Measurements from ENCODE around the gene DCTN2.
"Not testable (repeated sequence)": the region's sequence is repeated elsewhere in the genome, so short reads cannot be mapped to it uniquely, and the experiment has no call there.

DCTN2 gene

DNA sequence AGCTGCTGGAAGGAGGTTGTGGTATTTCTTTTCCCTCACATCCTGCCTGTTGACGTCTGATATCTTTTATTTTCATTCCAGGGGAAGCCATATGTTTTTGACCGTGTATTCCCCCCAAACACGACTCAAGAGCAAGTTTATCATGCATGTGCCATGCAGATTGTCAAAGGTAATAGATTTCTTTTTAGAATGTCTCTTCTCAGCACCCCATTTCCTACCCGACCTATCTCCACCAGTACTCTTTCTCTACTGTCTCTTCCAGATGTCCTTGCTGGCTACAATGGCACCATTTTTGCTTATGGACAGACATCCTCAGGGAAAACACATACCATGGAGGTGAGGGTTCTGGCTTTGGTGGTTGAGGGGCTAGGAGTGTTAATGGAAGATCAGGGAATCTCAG lies 16.4 kb upstream of the DCTN2 start:
- Histone ChIP-seq H3K4me3 (no peak overlapping the region), H3K27me3 (no peaks in the 10 kb centered on the region), H3K36me3 (no peaks in the 10 kb centered on the region)

DNA sequence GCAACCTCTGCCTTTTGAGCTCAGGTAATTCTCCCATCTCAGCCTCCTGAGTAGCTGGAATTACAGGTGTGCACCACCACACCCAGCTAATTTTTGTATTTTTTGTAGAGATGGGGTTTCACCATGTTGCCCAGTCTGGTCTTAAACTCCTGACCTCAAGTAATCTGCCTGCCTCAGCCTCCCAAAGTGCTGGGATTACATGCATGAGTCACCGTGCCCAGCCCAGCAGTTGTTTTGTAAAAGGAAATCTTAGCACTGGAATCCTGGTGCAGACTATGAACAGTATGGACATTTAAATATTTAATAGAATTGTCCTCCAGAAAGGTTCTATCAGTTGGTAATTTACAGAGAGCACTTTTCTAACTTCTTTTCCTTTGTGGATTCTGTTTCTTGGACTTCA lies 14.1 kb upstream of the DCTN2 start:
- H3K27me3 ChIP-seq, H4K20me1 ChIP-seq, H3K4me3 ChIP-seq, H3K9me3 ChIP-seq, H3K9ac ChIP-seq, H3K4me1 ChIP-seq, H3K36me3 ChIP-seq, H3K27ac ChIP-seq, H3K4me2 ChIP-seq: not testable (repeated sequence)

More for the DNA sequence above, 16.4 kb upstream of the DCTN2 start:
- no peaks in the 10 kb centered on the region for H3K4me1 ChIP-seq
- no peaks in the 10 kb centered on the region for H4K20me1 ChIP-seq
- no peak for TF ChIP-seq Cebpa-rat (IDR thresholded peaks at IDR 0.05)
- no peak overlapping the region for H3K27ac ChIP-seq
- H3K9me3 ChIP-seq, result no peaks in the 10 kb centered on the region
- no peak overlapping the region for H3K9ac ChIP-seq
- H3K4me2 ChIP-seq, result no peak overlapping the region

DNA sequence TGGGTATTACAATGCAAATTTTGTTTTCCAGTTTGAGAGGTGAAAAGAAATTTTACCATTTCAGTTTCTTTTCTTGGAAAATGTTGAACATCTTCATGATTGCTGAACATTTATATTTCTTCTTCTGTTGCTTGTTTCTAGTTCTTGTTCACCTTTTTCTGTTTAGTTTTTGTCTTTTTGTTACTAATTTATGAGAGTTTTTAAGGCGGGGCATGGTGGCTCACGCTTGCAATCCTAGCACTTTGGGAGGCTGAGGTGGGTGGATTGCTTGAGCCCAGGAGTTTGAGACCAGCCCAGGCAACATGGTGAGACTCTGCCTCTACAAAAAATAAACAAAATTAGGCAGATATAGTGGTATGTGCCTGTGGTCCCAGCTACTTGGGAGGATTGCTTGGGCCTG lies 13.5 kb upstream of the DCTN2 start:
- Histone ChIP-seq H3K36me3 (no peaks in the 10 kb centered on the region), H3K9me3 (no peaks in the 10 kb centered on the region), H3K4me1 (no peaks in the 10 kb centered on the region), H3K4me3 (no peak overlapping the region), H3K27me3 (no peaks in the 10 kb centered on the region), H3K27ac (no peak overlapping the region), H3K9ac (no peak overlapping the region), H4K20me1 (no peaks in the 10 kb centered on the region), H3K4me2 (no peak overlapping the region)
- TF ChIP-seq Cebpa-rat (IDR thresholded peaks at IDR 0.05), result no peak

DNA sequence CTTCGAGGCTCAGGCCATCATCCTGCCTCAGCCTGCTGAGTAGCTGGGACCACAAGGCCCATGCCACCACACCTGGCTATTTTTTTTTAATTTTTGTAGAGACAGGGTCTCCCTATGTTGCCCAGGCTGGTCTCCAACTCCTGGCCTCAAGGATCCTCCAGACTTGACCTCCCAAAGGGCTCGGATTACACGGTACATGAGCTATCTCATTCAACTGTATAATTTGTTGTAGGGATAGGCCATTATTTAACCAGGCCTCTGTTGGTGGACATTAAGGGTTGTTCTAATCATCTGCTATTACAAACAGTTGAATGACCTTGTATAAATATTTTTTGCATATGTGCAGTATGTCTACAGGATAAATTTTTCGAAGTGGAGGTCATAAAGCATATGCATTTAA lies 11.9 kb upstream of the DCTN2 start:
- no peaks in the 10 kb centered on the region for H3K27me3 ChIP-seq
- peaks cover 3% of the 10 kb centered on the region for H3K4me1 ChIP-seq
- H3K4me3 ChIP-seq, result no peak overlapping the region
- no peak overlapping the region for H3K27ac ChIP-seq
- H3K36me3 ChIP-seq, result no peaks in the 10 kb centered on the region
- H3K4me2 ChIP-seq, result no peak overlapping the region
- no peaks in the 10 kb centered on the region for H4K20me1 ChIP-seq
- TF ChIP-seq Cebpa-rat (IDR thresholded peaks at IDR 0.05), result no peak
- no peaks in the 10 kb centered on the region for H3K9me3 ChIP-seq
- H3K9ac ChIP-seq, result no peak overlapping the region

DNA sequence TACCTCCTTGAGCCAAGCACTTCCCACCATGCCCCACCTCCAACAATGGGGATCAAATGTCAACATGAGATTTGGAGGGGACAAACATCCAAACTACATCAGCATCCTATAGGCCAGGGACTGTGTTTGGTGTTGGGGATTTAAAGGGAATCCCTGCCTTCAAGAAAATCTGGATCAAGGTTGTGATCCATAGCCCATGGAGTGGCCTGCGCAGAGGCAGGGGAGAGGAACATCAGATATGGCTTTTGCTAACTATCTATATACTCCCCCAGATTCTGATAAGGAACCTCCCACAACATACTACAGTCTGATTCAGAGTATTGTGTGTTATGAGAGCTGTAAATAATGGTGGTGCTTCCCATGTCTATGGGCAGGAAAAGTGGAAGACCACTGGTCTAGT lies 7.9 kb upstream of the DCTN2 start:
- no peaks in the 10 kb centered on the region for H3K36me3 ChIP-seq
- H3K27me3 ChIP-seq, result peaks cover 28% of the 10 kb centered on the region
- H3K4me3 ChIP-seq, result no peak overlapping the region
- H3K27ac ChIP-seq, result no peak overlapping the region
- no peaks in the 10 kb centered on the region for H3K9me3 ChIP-seq
- no peak overlapping the region for H3K9ac ChIP-seq
- no peaks in the 10 kb centered on the region for H4K20me1 ChIP-seq
- TF ChIP-seq Cebpa-rat (IDR thresholded peaks at IDR 0.05), result no peak
- peaks cover 18% of the 10 kb centered on the region for H3K4me1 ChIP-seq
- no peak overlapping the region for H3K4me2 ChIP-seq

DNA sequence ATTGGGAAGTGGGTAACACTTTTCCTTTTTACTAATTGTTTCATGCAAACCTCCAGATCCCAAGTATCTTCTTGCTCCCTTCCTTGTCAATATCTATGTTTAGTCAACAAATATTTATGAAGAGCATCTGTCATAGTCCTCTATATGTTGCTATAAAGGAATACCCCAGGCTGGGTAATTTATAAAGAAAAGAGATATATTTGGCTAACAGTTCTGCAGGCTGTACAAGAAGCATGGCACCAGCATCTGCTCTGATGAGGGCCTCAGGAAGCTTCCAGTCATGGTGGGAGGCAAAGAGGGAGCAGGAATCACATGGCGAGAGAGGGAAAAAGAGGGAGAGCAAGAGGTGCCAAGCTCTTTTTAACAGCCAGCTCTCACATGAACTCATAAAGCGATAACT lies 7.5 kb upstream of the DCTN2 start:
- Histone ChIP-seq H3K4me2 (no peak overlapping the region), H3K36me3 (no peaks in the 10 kb centered on the region), H3K27me3 (peaks cover 32% of the 10 kb centered on the region), H3K4me1 (peaks cover 18% of the 10 kb centered on the region), H3K27ac (no peak overlapping the region), H3K9me3 (no peaks in the 10 kb centered on the region), H3K4me3 (no peak overlapping the region), H3K9ac (no peak overlapping the region), H4K20me1 (no peaks in the 10 kb centered on the region)
- no peak for TF ChIP-seq Cebpa-rat (IDR thresholded peaks at IDR 0.05)

DNA sequence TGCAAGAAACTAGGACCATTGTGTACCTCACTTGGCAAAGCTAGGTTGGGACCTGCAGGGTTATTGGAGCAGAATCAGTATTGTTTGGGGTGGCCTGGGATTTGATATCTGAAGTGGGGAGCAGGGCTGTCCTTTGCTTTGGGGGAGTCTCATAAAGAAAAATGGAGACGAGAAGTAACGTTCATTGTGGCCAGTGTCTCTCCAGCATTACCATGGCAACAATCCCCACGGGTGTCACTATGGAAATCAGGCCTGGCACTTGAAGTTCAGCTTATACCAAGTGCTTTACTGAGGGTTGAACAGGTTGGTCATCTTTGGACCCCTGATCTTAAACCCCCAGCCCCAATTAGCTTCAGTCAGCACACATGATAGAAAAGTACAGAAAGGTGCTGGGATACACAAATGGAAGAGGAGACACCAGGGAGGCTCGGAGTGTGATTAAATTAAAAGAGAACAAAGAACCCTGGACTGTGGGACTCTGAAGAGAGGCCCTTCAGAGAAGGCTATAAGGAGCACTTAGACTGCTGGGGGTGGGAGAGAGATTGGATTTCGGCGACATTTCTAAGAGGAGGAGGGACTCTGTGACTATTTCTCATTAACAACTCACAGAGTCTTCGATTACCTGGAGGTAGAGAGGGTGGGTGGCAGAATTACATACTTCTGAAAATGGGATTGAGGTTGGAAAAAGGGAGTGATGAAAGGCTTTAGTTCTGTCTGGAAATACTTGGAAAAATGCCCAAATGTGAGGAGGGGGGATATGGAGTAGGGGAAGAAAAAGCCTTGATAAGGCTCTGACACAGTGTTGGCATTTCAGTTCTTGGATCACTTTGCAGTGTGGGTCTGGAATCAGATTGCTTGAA lies 6.6 kb upstream of the DCTN2 start:
- Histone ChIP-seq H3K4me2 (peak overlapping the region; percentile 64), H3K27me3 (peaks cover 41% of the 10 kb centered on the region), H3K9me3 (no peaks in the 10 kb centered on the region), H3K27ac (no peak overlapping the region), H3K36me3 (no peaks in the 10 kb centered on the region), H3K9ac (no peak overlapping the region), H3K4me1 (peaks cover 18% of the 10 kb centered on the region), H4K20me1 (no peaks in the 10 kb centered on the region), H3K4me3 (no peak overlapping the region)
- TF ChIP-seq Cebpa-rat (IDR thresholded peaks at IDR 0.05), result no peak

DNA sequence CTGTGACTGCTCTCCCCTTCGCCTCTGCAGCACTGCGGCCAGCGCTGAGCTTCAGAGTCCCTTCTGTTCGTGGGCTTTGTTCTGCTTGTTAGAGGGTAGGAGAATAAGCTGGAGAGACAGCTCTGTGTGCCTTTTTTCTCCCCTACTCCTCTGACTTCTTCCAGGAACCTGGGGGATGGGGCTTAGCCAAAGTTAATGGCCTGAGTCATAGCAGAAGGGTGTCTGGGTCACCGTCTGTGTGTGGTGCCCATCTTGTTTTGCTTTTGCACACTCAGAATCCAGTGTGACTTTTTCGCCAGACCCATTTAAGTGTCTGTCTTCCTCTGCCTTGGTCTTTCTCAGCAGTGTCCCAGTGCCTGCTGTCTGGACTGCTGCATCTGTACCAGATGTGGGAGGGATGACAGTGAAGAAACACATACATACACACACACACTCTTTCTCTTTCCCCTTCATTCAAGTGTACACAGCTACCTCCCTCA lies 5.9 kb upstream of the DCTN2 start:
- H3K27me3 ChIP-seq, result peaks cover 48% of the 10 kb centered on the region
- no peak overlapping the region for H3K4me3 ChIP-seq
- H3K9ac ChIP-seq, result no peak overlapping the region
- H3K9me3 ChIP-seq, result no peaks in the 10 kb centered on the region
- no peak for TF ChIP-seq Cebpa-rat (IDR thresholded peaks at IDR 0.05)
- no peaks in the 10 kb centered on the region for H4K20me1 ChIP-seq
- H3K27ac ChIP-seq, result no peak overlapping the region
- H3K4me1 ChIP-seq, result peaks cover 18% of the 10 kb centered on the region
- no peaks in the 10 kb centered on the region for H3K36me3 ChIP-seq
- peak overlapping the region; percentile 64 for H3K4me2 ChIP-seq

DNA sequence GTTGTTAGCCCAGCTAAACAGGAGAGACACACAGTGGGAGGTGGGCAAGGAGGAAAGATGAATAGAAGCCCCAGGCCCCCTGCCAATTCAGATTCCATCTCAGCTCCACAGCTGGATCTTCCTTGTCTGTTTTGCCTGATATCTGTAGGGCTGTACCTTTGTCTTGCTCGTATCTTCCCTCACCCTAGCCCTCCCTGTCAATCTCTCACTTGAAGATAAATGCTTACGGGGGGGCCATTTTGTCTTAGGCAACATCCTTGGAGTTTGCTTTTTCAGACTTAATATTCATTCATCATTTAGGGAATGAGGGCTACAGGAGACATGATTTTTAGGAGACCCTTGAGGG lies 5.3 kb upstream of the DCTN2 start:
- Histone ChIP-seq H3K4me2 (no peak overlapping the region), H3K9ac (no peak overlapping the region), H3K27ac (no peak overlapping the region), H3K9me3 (no peaks in the 10 kb centered on the region), H3K36me3 (no peaks in the 10 kb centered on the region), H3K27me3 (peaks cover 54% of the 10 kb centered on the region), H4K20me1 (no peaks in the 10 kb centered on the region), H3K4me3 (no peak overlapping the region), H3K4me1 (peaks cover 18% of the 10 kb centered on the region)
- TF ChIP-seq Cebpa-rat (IDR thresholded peaks at IDR 0.05), result no peak

DNA sequence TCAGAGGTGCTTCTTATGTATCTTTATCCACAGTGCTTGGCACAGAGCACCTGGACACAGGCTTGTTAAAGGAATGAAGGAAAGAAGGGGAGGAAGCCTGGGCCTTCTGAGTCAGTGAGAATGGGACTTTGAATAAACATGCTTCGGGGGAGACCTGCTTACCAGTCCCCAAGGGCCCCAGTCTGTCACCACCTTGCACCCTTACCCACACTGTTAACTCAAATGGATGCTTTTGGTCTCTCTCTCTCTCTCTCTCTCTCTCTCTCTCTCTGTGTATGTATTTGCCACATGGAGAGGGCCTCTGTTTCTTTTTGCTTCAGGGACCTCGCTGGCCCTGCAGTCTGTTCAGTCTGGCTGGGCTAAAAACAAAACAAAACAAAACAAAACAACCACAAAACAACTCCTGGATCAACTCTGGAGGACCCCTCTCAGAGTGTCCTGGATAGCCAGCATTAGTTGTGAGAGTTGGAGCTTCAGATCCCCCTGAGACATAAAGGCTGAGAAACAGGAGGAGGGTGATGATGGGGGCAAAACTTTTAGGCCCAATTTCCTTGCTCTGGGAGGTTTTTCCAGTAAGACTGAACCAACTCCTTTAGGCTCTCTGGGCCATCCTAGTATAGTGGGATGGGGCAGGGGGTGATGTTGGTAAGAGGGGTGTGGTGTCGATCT lies 4.8 kb upstream of the DCTN2 start:
- no peak overlapping the region for H3K4me2 ChIP-seq
- H4K20me1 ChIP-seq, result no peaks in the 10 kb centered on the region
- H3K9me3 ChIP-seq, result no peaks in the 10 kb centered on the region
- H3K4me3 ChIP-seq, result no peak overlapping the region
- H3K27ac ChIP-seq, result no peak overlapping the region
- H3K4me1 ChIP-seq, result peaks cover 18% of the 10 kb centered on the region
- TF ChIP-seq Cebpa-rat (IDR thresholded peaks at IDR 0.05), result no peak
- H3K36me3 ChIP-seq, result no peaks in the 10 kb centered on the region
- no peak overlapping the region for H3K9ac ChIP-seq
- H3K27me3 ChIP-seq, result peaks cover 54% of the 10 kb centered on the region
